HepG2 (cell line): ENCODE results near the gene ADGRF1. TPM values are rescaled to one million over a fixed set of nuclear protein-coding genes. Genes with fewer than 3 reads are reported as not detected.

Source experiments
- ATAC-seq: fragments of 200-7000 bp; cut with Tn5 transposase; 3 replicates; pipeline ENCODE4 v1.9.1; 2020; ENCODE audit warnings: mild to moderate bottlenecking, moderate library complexity
- BruUV-seq: library from RNA; stranded (reverse); fragments of 400-500 nt; replicated peaks from 2 replicates; lab custom pipeline; 2021; lab: Mats Ljungman, UMichigan
- CTCF ChIA-PET: fragments of 300-600 bp; formaldehyde crosslinking; extraction: SDS; loops from one replicate; lab custom pipeline; 2021; ENCODE audit warnings: low total read pairs, inconsistent platforms, low intra/inter-chr PET ratio; lab: Yijun Ruan, JAX
- POLR2A ChIA-PET: fragments of 350-600 bp; sonication (Branson Sonifier 250); formaldehyde crosslinking; loops from one replicate; lab custom pipeline; 2020; ENCODE audit warnings: antibody characterized with exemption, inconsistent platforms; lab: Yijun Ruan, JAX
- DNase-seq: peaks from one replicate; pipeline ENCODE4 v3.0.0-alpha.2; 2015; ENCODE audit warnings: low spot score
- FAIRE-seq: peaks from 3 replicates; lab custom pipeline; 2011; peaks lifted over from hg19 to GRCh38; lab: Jason Lieb, UNC
- H2AFZ ChIP-seq: one replicate; pipeline ENCODE4 v1.6.1; 2011; ENCODE audit warnings: low read length, inconsistent platforms
- H3K27ac ChIP-seq: fragments of 300-600 bp; 3 replicates; pipeline ENCODE4 v1.8.0; 2011; ENCODE audit warnings: mixed run types, mild to moderate bottlenecking, mixed read lengths, low read length, inconsistent platforms; ENCODE audit not compliant: insufficient read depth; ENCODE audit errors: extremely low read length
- H3K27me3 ChIP-seq, 2 experiments: fragments of 200-600 bp in 1 of 2; 2 replicates in 1 of 2; 3 replicates in 1 of 2; pipeline versions ENCODE4 v1.6.0 to v1.8.0; 2011; ENCODE audit warnings: low read length in 2 of 2, mild to moderate bottlenecking in 2 of 2, moderate library complexity in 2 of 2, inconsistent platforms in 1 of 2; ENCODE audit not compliant: insufficient read depth in 2 of 2, control insufficient read depth in 1 of 2
- H3K36me3 ChIP-seq, 2 experiments: fragments of 200-600 bp in 1 of 2; replicated peaks in 1 of 2; 2 replicates in 1 of 2; 3 replicates in 1 of 2; pipeline versions ENCODE4 v1.5.1 to v1.8.0; 2011; ENCODE audit warnings: low read length in 2 of 2, inconsistent platforms in 1 of 2; ENCODE audit not compliant: insufficient read depth in 2 of 2, control insufficient read depth in 1 of 2
- H3K4me1 ChIP-seq: 2 replicates; pipeline ENCODE4 v1.5.1; 2012; ENCODE audit warnings: low read length, inconsistent platforms; ENCODE audit not compliant: insufficient read depth
- H3K4me2 ChIP-seq: 2 replicates; pipeline ENCODE4 v1.6.0; 2011; ENCODE audit warnings: low read depth, low read length, inconsistent platforms
- H3K4me3 ChIP-seq, 3 experiments: fragments of 200-600 bp in 1 of 3; sonication (generic), shearing (Covaris generic) in 1 of 3; replicated peaks in 1 of 3; 2 replicates each; pipeline ENCODE4 v1.5.1; 2011 to 2016; ENCODE audit warnings: low read length in 3 of 3, inconsistent platforms in 2 of 3, low read depth in 2 of 3, mild to moderate bottlenecking in 2 of 3, control low read depth in 1 of 3, mixed read lengths in 1 of 3; ENCODE audit not compliant: insufficient read depth in 1 of 3
- H3K79me2 ChIP-seq: one replicate; pipeline ENCODE4 v1.6.1; 2011; ENCODE audit warnings: low read length, inconsistent platforms; ENCODE audit not compliant: insufficient read depth
- H3K9ac ChIP-seq: 2 replicates; pipeline ENCODE4 v1.6.0; 2011; ENCODE audit warnings: mild to moderate bottlenecking, low read depth, low read length, inconsistent platforms; ENCODE audit not compliant: insufficient read depth
- H3K9me3 ChIP-seq: 2 replicates; pipeline ENCODE4 v1.5.1; 2012; ENCODE audit warnings: mild to moderate bottlenecking, low read length
- H4K20me1 ChIP-seq: 2 replicates; pipeline ENCODE4 v1.6.0; 2011; ENCODE audit warnings: inconsistent platforms, mild to moderate bottlenecking, low read length, moderate library complexity; ENCODE audit not compliant: insufficient read depth
- BCL6 ChIP-seq: IDR thresholded peaks from 2 replicates; pipeline ENCODE4 v1.6.1; 2016; ENCODE audit warnings: missing genetic modification reagents, missing compliant biosample characterization
- DNMT1 ChIP-seq: sonication (generic); formaldehyde crosslinking; IDR thresholded peaks from 2 replicates; pipeline ENCODE4 v1.5.1; 2020; ENCODE audit warnings: mild to moderate bottlenecking, missing genetic modification reagents
- KDM2A ChIP-seq: sonication (generic); formaldehyde crosslinking; IDR thresholded peaks from 2 replicates; pipeline ENCODE4 v1.4.0; 2020; ENCODE audit warnings: low read depth, missing genetic modification reagents, borderline replicate concordance
- NFYB ChIP-seq: sonication (generic); formaldehyde crosslinking; IDR thresholded peaks from 2 replicates; pipeline ENCODE4 v1.4.0; 2020; ENCODE audit warnings: missing genetic modification reagents
- PATZ1 ChIP-seq: sonication (generic); formaldehyde crosslinking; IDR thresholded peaks from 2 replicates; pipeline ENCODE4 v1.4.0; 2020; ENCODE audit warnings: missing genetic modification reagents
- ZFP82 ChIP-seq: sonication (generic); formaldehyde crosslinking; IDR thresholded peaks from 2 replicates; pipeline ENCODE4 v1.5.1; 2020; ENCODE audit warnings: mild to moderate bottlenecking, missing genetic modification reagents, borderline replicate concordance
- ZNF589 ChIP-seq: sonication (generic); formaldehyde crosslinking; conservative IDR thresholded peaks from 2 replicates; pipeline ENCODE4 v1.8.0; 2022; ENCODE audit warnings: mild to moderate bottlenecking, moderate library complexity, missing genetic modification reagents
- ZSCAN5A ChIP-seq: sonication (generic); formaldehyde crosslinking; IDR thresholded peaks from 2 replicates; pipeline ENCODE4 v1.8.0; 2022; ENCODE audit warnings: mild to moderate bottlenecking, missing genetic modification reagents, borderline replicate concordance
- WGBS: methylation state at CpG from one replicate; pipeline ENCODE4 v1.1.6; 2017; ENCODE audit warnings: low lambda C conversion rate; 5-methylcytosine and 5-hydroxymethylcytosine counted together
- in situ Hi-C: cut with HindIII; loops from 2 replicates; pipeline ENCODE4 v1.10.0; 2017; ENCODE audit warnings: low pct_unique_long_range_greater_than_20kb; ENCODE audit not compliant: extremely low pct_ligation_motif_present
- intact Hi-C: fragments of 100-400 bp; cut with micrococcal nuclease; formaldehyde crosslinking; loops from one replicate; pipeline ENCODE4 v1.10.0; 2022; ENCODE audit not compliant: unreplicated experiment
- polyA plus RNA-seq, 8 experiments: library from polyadenylated mRNA; depleted of rRNA in 3 of 8; stranded (reverse) in 7 of 8; unstranded in 1 of 8; fragments of >200 nt; fragmentation: Illumina TruSeq in 4 of 8; extraction: Trizol in 4 of 8; gene quantifications; 2 replicates each; pipeline versions ENCODE4 v1.2.1 to v1.2.3, GENCODE V29; 2011 to 2016; ENCODE audit warnings: low read depth in 4 of 8, missing spikeins in 1 of 8, mixed read lengths in 1 of 8; ENCODE audit not compliant: insufficient read depth in 1 of 8
- total RNA-seq, 5 experiments: library from RNA; depleted of rRNA; stranded (reverse); fragments of >200 nt; fragmentation: Illumina TruSeq; extraction: Trizol; gene quantifications; 2 replicates each; pipeline ENCODE4 v1.2.3, GENCODE V29; 2016; ENCODE audit warnings: low read depth in 1 of 5
- TF ChIP-seq, protein P1 (sequence below): IDR thresholded peaks from 2 replicates; pipeline ENCODE4 v1.6.1; 2016; ENCODE audit warnings: low read depth, control low read depth

The ADGRF1 gene
- total and polyA plus RNA-seq, 2 of the 13 experiments (the other 11 are each of a cell fraction or from before 2014, with no cell fraction given), result not detected

DNA sequence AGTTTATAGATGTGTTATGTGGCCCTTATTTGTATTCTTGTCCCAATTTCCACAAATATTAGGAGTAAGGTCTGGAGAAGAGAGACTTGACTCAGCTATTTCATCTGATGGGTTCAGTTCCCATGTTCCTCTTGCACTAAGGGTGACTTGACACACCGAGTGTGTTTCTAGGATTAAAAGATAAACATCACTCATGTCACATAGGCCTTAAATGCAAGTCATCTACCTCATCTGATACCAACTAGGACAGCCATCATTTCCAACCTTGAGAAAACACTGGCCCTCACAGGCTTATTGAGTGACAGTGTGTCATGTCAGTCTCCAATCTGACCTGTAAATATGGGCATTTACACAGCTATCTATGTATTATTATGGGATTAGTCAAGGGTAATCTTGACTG, 67.3 kb downstream of the ADGRF1 start:
- H2AFZ ChIP-seq, result no peak overlapping the region
- no peak overlapping the region for H3K4me3 ChIP-seq
- no peak overlapping the region for H3K9ac ChIP-seq
- H3K4me1 ChIP-seq, result no peaks in the 10 kb centered on the region
- intact Hi-C loops (no loop called here), in situ Hi-C loops (loop anchor here (25.0 kb wide), 3 partner anchors 112 to 887 kb away; no protein-coding TSS in a partner anchor)
- WGBS, result 0% methylated on average over 1 of the region's 1 CpG
- no peaks in the 10 kb centered on the region for H3K79me2 ChIP-seq
- peaks cover 0 to 5% of the 10 kb centered on the region in 2 experiments; a peak in 2 of 5 replicates for H3K27me3 ChIP-seq
- H3K4me2 ChIP-seq, result no peak overlapping the region
- no peaks in the 10 kb centered on the region for H3K36me3 ChIP-seq
- FAIRE-seq (no peak), ATAC-seq (no peak), DNase-seq (no peak)
- ChIA-PET CTCF (no interaction called here), POLR2A (no interaction called here)
- TF ChIP-seq KDM2A (no peak), DNMT1 (no peak), PATZ1 (no peak), NFYB (CRISPR knock-in tag) (no peak), ZNF589 (CRISPR knock-in tag) (no peak), BCL6 (CRISPR knock-in tag) (no peak), ZSCAN5A (CRISPR knock-in tag) (no peak), ZFP82 (CRISPR knock-in tag) (no peak)
- TF ChIP-seq, protein P1, sequence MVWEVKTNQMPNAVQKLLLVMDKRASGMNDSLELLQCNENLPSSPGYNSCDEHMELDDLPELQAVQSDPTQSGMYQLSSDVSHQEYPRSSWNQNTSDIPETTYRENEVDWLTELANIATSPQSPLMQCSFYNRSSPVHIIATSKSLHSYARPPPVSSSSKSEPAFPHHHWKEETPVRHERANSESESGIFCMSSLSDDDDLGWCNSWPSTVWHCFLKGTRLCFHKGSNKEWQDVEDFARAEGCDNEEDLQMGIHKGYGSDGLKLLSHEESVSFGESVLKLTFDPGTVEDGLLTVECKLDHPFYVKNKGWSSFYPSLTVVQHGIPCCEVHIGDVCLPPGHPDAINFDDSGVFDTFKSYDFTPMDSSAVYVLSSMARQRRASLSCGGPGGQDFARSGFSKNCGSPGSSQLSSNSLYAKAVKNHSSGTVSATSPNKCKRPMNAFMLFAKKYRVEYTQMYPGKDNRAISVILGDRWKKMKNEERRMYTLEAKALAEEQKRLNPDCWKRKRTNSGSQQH (CRISPR knock-in tag), result no peak
- no peak overlapping the region for H3K27ac ChIP-seq
- no peaks in the 10 kb centered on the region for H4K20me1 ChIP-seq
- BruUV-seq, result no TSS peak
- no peaks in the 10 kb centered on the region for H3K9me3 ChIP-seq
